Lung (tissue), 12 donors: ENCODE data around the gene ITGA3. TPM values are rescaled to one million over a fixed set of nuclear protein-coding genes. Genes with fewer than 3 reads are reported as not detected.

Source experiments
- ATAC-seq: fragments of 200-7000 bp; cut with Tn5 transposase; one replicate; pipeline ENCODE4 v1.9.1; 2020; ENCODE audit warnings: moderate number of reproducible peaks; ENCODE audit not compliant: insufficient read depth, low FRiP score
- DNase-seq, 3 donors: peaks; one replicate each; pipeline ENCODE4 v3.0.0-alpha.2; 2013 to 2017
- H3K27ac ChIP-seq, 2 donors: one replicate each; pipeline ENCODE4 v1.5.1; 2013; ENCODE audit warnings: mild to moderate bottlenecking in 2 of 2, moderate library complexity in 2 of 2, control low read depth in 1 of 2, inconsistent platforms in 1 of 2, low read depth in 1 of 2, low read length in 1 of 2
- H3K27me3 ChIP-seq, 3 donors: one replicate each; pipeline ENCODE4 v1.5.1; 2013; ENCODE audit warnings: low read length in 2 of 3; ENCODE audit not compliant: control insufficient read depth in 3 of 3, insufficient read depth in 3 of 3
- H3K36me3 ChIP-seq, 4 donors: one replicate each; pipeline ENCODE4 v1.5.1; 2013; ENCODE audit warnings: low read length in 4 of 4, mild to moderate bottlenecking in 1 of 4, moderate library complexity in 1 of 4; ENCODE audit not compliant: control insufficient read depth in 4 of 4, insufficient read depth in 4 of 4
- H3K4me1 ChIP-seq, 5 donors: one replicate each; pipeline ENCODE4 v1.5.1; 2013; ENCODE audit warnings: low read length in 5 of 5, mild to moderate bottlenecking in 2 of 5, moderate library complexity in 1 of 5; ENCODE audit not compliant: control insufficient read depth in 5 of 5, insufficient read depth in 5 of 5
- H3K4me3 ChIP-seq: one replicate; pipeline ENCODE4 v1.5.1; 2013; ENCODE audit warnings: mild to moderate bottlenecking, control low read depth, moderate library complexity
- H3K9ac ChIP-seq, 2 donors: one replicate each; pipeline ENCODE4 v1.5.1; 2013; ENCODE audit warnings: low read length in 2 of 2, control low read depth in 1 of 2; ENCODE audit not compliant: insufficient read depth in 1 of 2
- H3K9me3 ChIP-seq, 4 donors: one replicate each; pipeline ENCODE4 v1.5.1; 2013; ENCODE audit warnings: low read length in 3 of 4, mild to moderate bottlenecking in 1 of 4, moderate library complexity in 1 of 4; ENCODE audit not compliant: control insufficient read depth in 4 of 4, insufficient read depth in 3 of 4
- CTCF ChIP-seq: IDR thresholded peaks from 2 replicates; pipeline ENCODE4 v1.5.1; 2012; ENCODE audit warnings: mild to moderate bottlenecking; ENCODE audit errors: control extremely low read depth, extremely low read depth
- WGBS, 2 donors: extraction: QIAGEN DNeasy Blood & Tissue Kit; methylation state at CpG; one replicate each; pipeline ENCODE4 v1.1.7; 2013; 5-methylcytosine and 5-hydroxymethylcytosine counted together
- polyA plus RNA-seq, 2 donors: library from polyadenylated mRNA; stranded (reverse); fragments of 200-250 nt; gene quantifications; one replicate each; pipeline ENCODE4 v1.2.1, GENCODE V29; 2013
- total RNA-seq, 2 donors: library from RNA; depleted of rRNA in 1 of 2; stranded (reverse); fragments of >200 nt in 1 of 2; gene quantifications; one replicate each; pipeline ENCODE4 v1.2.1, GENCODE V29; 2014 to 2021
- donor health status: control.
- donor health status: control.
- donor health status: Bipolar disorder and iron deficiency.
- donor health status: healthy.
- donor health status: DM: yes; HTN: yes; CAD: no.

ITGA3 gene
- total and polyA plus RNA-seq, 4 donors = 83.9 to 204 (median 133) TPM

GRCh38 chr17:50103941-50104340, 48.0 kb downstream of the ITGA3 start:
- no peak overlapping the region for H3K9ac ChIP-seq
- H3K36me3 ChIP-seq = peaks cover 0 to 40% (median 26%) of the 10 kb centered on the region in 4 donors
- no peaks in the 10 kb centered on the region for H3K27me3 ChIP-seq
- ATAC-seq (no peak), DNase-seq (no peak)
- WGBS, 2 donors = 92 to 96% methylated on average over 5 of the region's 5 CpGs
- no peak overlapping the region for H3K27ac ChIP-seq
- H3K4me3 ChIP-seq = no peak overlapping the region
- H3K9me3 ChIP-seq = no peaks in the 10 kb centered on the region
- no peak for TF ChIP-seq CTCF
- peaks cover 0 to 12% (median 4%) of the 10 kb centered on the region in 5 donors for H3K4me1 ChIP-seq

GRCh38 chr17:50105811-50106210, 49.9 kb downstream of the ITGA3 start:
- WGBS, 2 donors = 96 to 97% methylated on average over 21 of the region's 21 CpGs

GRCh38 chr17:50106393-50107131, 50.7 kb downstream of the ITGA3 start:
- 76 to 81% methylated on average over 13 of the region's 13 CpGs for WGBS, 2 donors

More at GRCh38 chr17:50105811-50106210, 49.9 kb downstream of the ITGA3 start:
- no peak overlapping the region for H3K27ac ChIP-seq
- no peaks in the 10 kb centered on the region for H3K27me3 ChIP-seq
- H3K36me3 ChIP-seq = peaks cover 0 to 54% (median 21%) of the 10 kb centered on the region in 4 donors
- no peaks in the 10 kb centered on the region for H3K9me3 ChIP-seq
- no peak overlapping the region for H3K4me3 ChIP-seq
- DNase-seq (no peak), ATAC-seq (no peak)
- no peak overlapping the region for H3K9ac ChIP-seq
- no peak for TF ChIP-seq CTCF
- peaks cover 0 to 12% (median 4%) of the 10 kb centered on the region in 5 donors for H3K4me1 ChIP-seq

More at GRCh38 chr17:50106393-50107131, 50.7 kb downstream of the ITGA3 start:
- peaks cover 0 to 51% (median 22%) of the 10 kb centered on the region in 4 donors for H3K36me3 ChIP-seq
- H3K4me1 ChIP-seq = peaks cover 0 to 9% (median 4%) of the 10 kb centered on the region in 5 donors
- no peak overlapping the region for H3K9ac ChIP-seq
- no peak for ATAC-seq
- DNase-seq = no peak
- H3K27me3 ChIP-seq = no peaks in the 10 kb centered on the region
- H3K9me3 ChIP-seq = no peaks in the 10 kb centered on the region
- no peak overlapping the region for H3K4me3 ChIP-seq
- no peak for TF ChIP-seq CTCF
- no peak overlapping the region for H3K27ac ChIP-seq
